Natural killer cell (primary cell): ENCODE results near the gene SYT11. TPM values are rescaled to one million over a fixed set of nuclear protein-coding genes. Genes with fewer than 3 reads are reported as not detected.

Experiments used
- ATAC-seq, 3 donors: fragments of 150-1000 bp in 2 of 3; fragments of 200-7000 bp in 1 of 3; cut with Tn5 transposase; 1 replicate in 1 of 3; 2 replicates in 2 of 3; pipeline ENCODE4 v1.10.0; 2021; ENCODE audit warnings: mild to moderate bottlenecking in 2 of 3, moderate library complexity in 2 of 3
- DNase-seq, 2 donors: peaks; one replicate each; pipeline versions ENCODE4 v3.0.0 to v3.0.0-alpha.2; 2013 to 2021; ENCODE audit warnings: mixed read lengths in 1 of 2
- H3K27ac ChIP-seq: one replicate; pipeline ENCODE4 v1.5.1; 2013; ENCODE audit warnings: mild to moderate bottlenecking, low read length
- H3K27me3 ChIP-seq: one replicate; pipeline ENCODE4 v1.6.1; 2013; ENCODE audit warnings: low read length; ENCODE audit not compliant: control insufficient read depth, insufficient read depth
- H3K36me3 ChIP-seq: one replicate; pipeline ENCODE4 v1.6.1; 2013; ENCODE audit warnings: low read length; ENCODE audit not compliant: control insufficient read depth, insufficient read depth
- H3K4me1 ChIP-seq: one replicate; pipeline ENCODE4 v1.6.1; 2013; ENCODE audit warnings: low read length; ENCODE audit not compliant: control insufficient read depth, insufficient read depth
- H3K4me3 ChIP-seq: one replicate; pipeline ENCODE4 v1.5.1; 2013; ENCODE audit warnings: low read length
- H3K9me3 ChIP-seq: one replicate; pipeline ENCODE4 v1.6.1; 2013; ENCODE audit warnings: low read length; ENCODE audit not compliant: control insufficient read depth, insufficient read depth
- H3K27ac Mint-ChIP-seq, 2 donors: one replicate each; pipeline ENCODE4 v1.8.0; 2022; ENCODE audit warnings: mild to moderate bottlenecking in 2 of 2, mixed read lengths in 2 of 2, moderate library complexity in 1 of 2
- H3K27me3 Mint-ChIP-seq, 2 donors: one replicate each; pipeline ENCODE4 v1.8.0; 2022; ENCODE audit warnings: low read depth in 2 of 2, mixed read lengths in 2 of 2
- H3K36me3 Mint-ChIP-seq: one replicate; pipeline ENCODE4 v1.8.0; 2022; ENCODE audit warnings: mixed read lengths
- H3K4me1 Mint-ChIP-seq, 2 donors: one replicate each; pipeline ENCODE4 v1.8.0; 2022; ENCODE audit warnings: mixed read lengths in 2 of 2
- H3K4me3 Mint-ChIP-seq: one replicate; pipeline ENCODE4 v1.8.0; 2022; ENCODE audit warnings: mild to moderate bottlenecking, moderate library complexity, mixed read lengths
- H3K9me3 Mint-ChIP-seq, 2 donors: one replicate each; pipeline ENCODE4 v1.8.0; 2022; ENCODE audit warnings: mixed read lengths in 2 of 2
- WGBS: methylation state at CpG from one replicate; pipeline ENCODE4 v1.1.7; 2013; ENCODE audit warnings: missing lambda C conversion rate; ENCODE audit not compliant: insufficient coverage; 5-methylcytosine and 5-hydroxymethylcytosine counted together
- intact Hi-C: fragments of 100-400 bp; cut with micrococcal nuclease; formaldehyde crosslinking; loops from one replicate; pipeline ENCODE4 v1.14.2; 2022
- total RNA-seq, 4 donors: library from RNA; stranded (reverse); fragments of 120-200 nt in 1 of 4; gene quantifications; one replicate each; pipeline versions ENCODE4 v1.2.3 to v1.2.4, GENCODE V29; 2013 to 2022
- TF ChIP-seq, protein P1 (sequence below): fragments of 200-600 bp; IDR thresholded peaks from one replicate; pipeline ENCODE4 v1.8.0; 2022; ENCODE audit warnings: antibody characterized with exemption

SYT11 gene
- total RNA-seq, 3 donors from 2014 or later (not counting 1 experiment from before 2014, with no cell fraction given) = 38.1 to 42.8 (median 39.8) TPM

DNA sequence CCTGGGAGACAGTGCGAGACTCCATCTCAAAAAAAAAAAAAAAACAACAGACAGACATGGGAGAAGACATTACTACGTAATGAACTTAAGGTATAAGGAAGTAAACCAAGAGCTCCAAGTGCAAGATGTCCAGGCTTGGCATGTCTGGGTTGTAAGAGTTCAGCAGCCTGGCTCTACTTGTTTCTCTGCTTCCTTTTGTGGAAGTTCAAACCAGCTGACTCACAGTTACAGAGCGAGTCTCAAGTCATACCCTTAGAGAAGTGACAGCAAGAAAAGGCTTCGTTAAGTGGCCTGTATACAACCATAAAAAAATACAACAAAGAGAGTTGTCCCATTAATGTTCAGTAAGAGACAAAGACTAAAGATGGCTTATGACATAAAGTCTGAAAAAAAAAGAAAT is 50.5 kb downstream of the SYT11 start:
- no peaks in the 10 kb centered on the region for H3K27me3 Mint-ChIP-seq
- peaks cover 10% of the 10 kb centered on the region for H3K36me3 Mint-ChIP-seq
- intact Hi-C loops = loop anchor here (5.0 kb wide), 1 partner anchor 67 kb away; the partner anchor contains the start of gene ARHGEF2
- ATAC-seq (peak in 1 of 3 donors; percentile 40), DNase-seq (peak in 1 of 2 donors; percentile 35)
- Histone ChIP-seq H3K27ac (no peak overlapping the region), H3K4me1 (peaks cover 11% of the 10 kb centered on the region), H3K27me3 (no peaks in the 10 kb centered on the region), H3K4me3 (no peak overlapping the region), H3K36me3 (peaks cover 49% of the 10 kb centered on the region), H3K9me3 (no peaks in the 10 kb centered on the region)
- WGBS = 58% methylated on average over 2 of the region's 4 CpGs
- H3K4me3 Mint-ChIP-seq = peak overlapping the region; percentile 99
- no peaks in the 10 kb centered on the region for H3K9me3 Mint-ChIP-seq
- H3K4me1 Mint-ChIP-seq = peaks cover 21 to 25% of the 10 kb centered on the region in 2 donors
- TF ChIP-seq, protein P1, sequence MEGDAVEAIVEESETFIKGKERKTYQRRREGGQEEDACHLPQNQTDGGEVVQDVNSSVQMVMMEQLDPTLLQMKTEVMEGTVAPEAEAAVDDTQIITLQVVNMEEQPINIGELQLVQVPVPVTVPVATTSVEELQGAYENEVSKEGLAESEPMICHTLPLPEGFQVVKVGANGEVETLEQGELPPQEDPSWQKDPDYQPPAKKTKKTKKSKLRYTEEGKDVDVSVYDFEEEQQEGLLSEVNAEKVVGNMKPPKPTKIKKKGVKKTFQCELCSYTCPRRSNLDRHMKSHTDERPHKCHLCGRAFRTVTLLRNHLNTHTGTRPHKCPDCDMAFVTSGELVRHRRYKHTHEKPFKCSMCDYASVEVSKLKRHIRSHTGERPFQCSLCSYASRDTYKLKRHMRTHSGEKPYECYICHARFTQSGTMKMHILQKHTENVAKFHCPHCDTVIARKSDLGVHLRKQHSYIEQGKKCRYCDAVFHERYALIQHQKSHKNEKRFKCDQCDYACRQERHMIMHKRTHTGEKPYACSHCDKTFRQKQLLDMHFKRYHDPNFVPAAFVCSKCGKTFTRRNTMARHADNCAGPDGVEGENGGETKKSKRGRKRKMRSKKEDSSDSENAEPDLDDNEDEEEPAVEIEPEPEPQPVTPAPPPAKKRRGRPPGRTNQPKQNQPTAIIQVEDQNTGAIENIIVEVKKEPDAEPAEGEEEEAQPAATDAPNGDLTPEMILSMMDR = no peak
- peak overlapping the region; percentile 95 to 99 for H3K27ac Mint-ChIP-seq

- no peaks in the 10 kb centered on the region for H3K27me3 ChIP-seq
- intact Hi-C loops = loop anchor here (1.0 to 5.0 kb wide), 2 partner anchors 24 to 67 kb away; partner anchors contain the start of genes ARHGEF2 and KHDC4
- Mint-ChIP-seq H3K27me3 (no peaks in the 10 kb centered on the region), H3K4me1 (peaks cover 21 to 25% of the 10 kb centered on the region in 2 donors), H3K9me3 (no peaks in the 10 kb centered on the region), H3K4me3 (peak overlapping the region; percentile 99), H3K27ac (peak overlapping the region; percentile 95 to 99), H3K36me3 (peaks cover 12% of the 10 kb centered on the region)
- peaks cover 47% of the 10 kb centered on the region for H3K36me3 ChIP-seq
- peak overlapping the region; percentile 71 for H3K4me3 ChIP-seq
- ATAC-seq = peak; percentile 38 to 55 (median 42)
- TF ChIP-seq, protein P1 = no peak
- no peaks in the 10 kb centered on the region for H3K9me3 ChIP-seq
- H3K4me1 ChIP-seq = peaks cover 11% of the 10 kb centered on the region
- WGBS = 8% methylated on average over 8 of the region's 11 CpGs
- DNase-seq = peak in 1 of 2 donors; percentile 53
- H3K27ac ChIP-seq = peak overlapping the region; percentile 71
These were observed 51.3 kb downstream of the SYT11 start for GRCh38 chr1:155910621-155911121.

DNA sequence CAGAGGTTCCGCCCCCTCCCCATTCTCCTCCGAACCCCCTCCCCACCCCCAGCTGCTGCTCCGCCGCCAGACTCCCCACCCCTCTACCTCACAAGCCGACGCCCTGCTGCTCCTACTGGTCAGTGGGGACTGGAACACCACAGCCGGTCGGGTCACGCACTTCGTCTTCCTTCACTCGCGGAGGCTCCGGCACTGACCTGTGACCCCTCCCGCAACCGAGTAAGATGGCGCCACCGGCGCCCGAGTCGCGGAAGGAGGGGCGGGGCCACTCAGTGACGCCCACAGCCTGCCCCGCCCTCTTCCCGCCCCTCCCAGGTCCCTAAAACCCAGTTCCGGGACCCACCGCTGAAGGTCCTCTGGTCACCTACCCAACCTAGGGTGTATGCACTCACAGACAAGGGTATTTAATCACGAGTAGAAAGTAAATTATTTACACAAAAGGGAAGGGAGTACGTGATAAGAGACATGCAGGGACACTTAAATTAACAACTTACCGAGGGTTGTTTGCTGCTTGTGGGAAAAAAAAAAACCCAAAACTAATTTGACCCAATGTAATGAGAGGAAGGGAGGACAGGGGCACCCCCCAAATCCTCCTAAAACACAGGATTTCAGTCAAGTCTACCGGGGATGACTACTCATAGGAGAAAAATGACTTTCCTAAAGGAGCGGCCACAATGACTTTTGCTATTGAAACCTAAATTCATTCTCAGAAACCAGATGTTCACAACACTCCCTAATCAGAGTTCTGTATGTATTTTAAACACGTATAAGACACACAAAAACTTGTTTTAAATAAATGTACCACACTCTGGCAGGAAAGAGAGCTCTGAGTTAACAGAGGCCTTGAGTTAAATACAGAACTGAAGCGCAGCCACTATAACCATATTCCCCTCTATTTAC is 52.0 kb downstream of the SYT11 start, which contains the start of gene RIT1:
TSS of gene RIT1 (minus strand) at position 194 of the 900 bp plus-strand sequence. CDS start 588 bp downstream, outside the sequence.
- ATAC-seq = peak; percentile 97 to 99 (median 98)
- Mint-ChIP-seq H3K4me1 (peaks cover 21 to 25% of the 10 kb centered on the region in 2 donors), H3K27me3 (no peaks in the 10 kb centered on the region), H3K9me3 (no peaks in the 10 kb centered on the region), H3K36me3 (peaks cover 15% of the 10 kb centered on the region), H3K27ac (peak within 1 kb of the TSS; percentile 95 to 99), H3K4me3 (peak within 1 kb of the TSS; percentile 99)
- Histone ChIP-seq H3K27ac (peak within 1 kb of the TSS; percentile 71), H3K27me3 (no peaks in the 10 kb centered on the region), H3K9me3 (no peaks in the 10 kb centered on the region), H3K4me3 (peak within 1 kb of the TSS; percentile 71), H3K4me1 (peaks cover 11% of the 10 kb centered on the region), H3K36me3 (peaks cover 51% of the 10 kb centered on the region)
- intact Hi-C loops = loop anchor here (1.0 to 5.0 kb wide), 2 partner anchors 23 to 66 kb away; partner anchors contain the start of genes ARHGEF2 and KHDC4
- WGBS = 8% methylated on average over 28 of the region's 34 CpGs
- TF ChIP-seq, protein P1 = no peak
- peak; percentile 82 to 93 for DNase-seq
